Right renal pelvis (tissue), 4 donors: ENCODE results near the gene CDA. TPM values are rescaled to one million over a fixed set of nuclear protein-coding genes. Genes with fewer than 3 reads are reported as not detected.

Experiments used
- polyA plus RNA-seq, 4 donors: library from polyadenylated mRNA; unstranded; fragments of 120-200 nt; gene quantifications; one replicate each; pipeline ENCODE4 v1.2.1, GENCODE V29; 2013; ENCODE audit not compliant: insufficient read length in 4 of 4

CDA gene
- polyA plus RNA-seq, 4 donors, result 5.4 to 6.8 (median 6.6) TPM

Other genes with a start within 250 kb of the CDA start
- 10 to 100 TPM; 80.8 to 93.1 (median 85.1) TPM for gene CAMK2N1, start 102.9 kb upstream of the CDA start, polyA plus RNA-seq
- 10 to 100 TPM; 35.8 to 39.9 (median 37.9) TPM for gene MUL1, start 80.9 kb upstream of the CDA start, polyA plus RNA-seq
- gene FAM43B, start 36.5 kb upstream of the CDA start, polyA plus RNA-seq, result 1 to 10 TPM; 1.2 to 1.9 (median 1.5) TPM
- gene PINK1, start 44.4 kb downstream of the CDA start, polyA plus RNA-seq, result 10 to 100 TPM; 69.1 to 76.9 (median 73.5) TPM
- gene DDOST, start 72.3 kb downstream of the CDA start, polyA plus RNA-seq, result 100 to 1,000 TPM; 217 to 254 (median 232) TPM
- 1 to 10 TPM; 2.1 to 5.6 (median 4.9) TPM for gene KIF17, start 128.9 kb downstream of the CDA start, polyA plus RNA-seq
- gene SH2D5, start 143.6 kb downstream of the CDA start, polyA plus RNA-seq, result 1 to 10 TPM in 3 of 4 donors, under 1 TPM in 1; 0.80 to 1.4 (median 1.1) TPM
- gene HP1BP3, start 198.2 kb downstream of the CDA start, polyA plus RNA-seq, result 100 to 1,000 TPM; 246 to 289 (median 277) TPM